Esophagus muscularis mucosa (tissue), 4 donors: ENCODE measurements around the gene RASA1. TPM values are rescaled to one million over a fixed set of nuclear protein-coding genes. Genes with fewer than 3 reads are reported as not detected.
A peak's percentile ranks its signal among the peaks of the same experiment; 100 is the strongest.
"Not testable (repeated sequence)": the region's sequence is repeated elsewhere in the genome, so short reads cannot be mapped to it uniquely, and the experiment has no call there.

Experiments used
- DNase-seq: peaks from one replicate; pipeline ENCODE4 v3.0.0-alpha.2; 2017; ENCODE audit errors: extremely low spot score
- H3K27ac ChIP-seq, 4 donors: fragments of 200-600 bp; sonication (generic); replicated peaks in 1 of 4; 1 replicate in 3 of 4; 2 replicates in 1 of 4; pipeline ENCODE4 v1.5.1; 2016 to 2019; ENCODE audit warnings: mild to moderate bottlenecking in 1 of 4
- H3K27me3 ChIP-seq, 4 donors: fragments of 200-600 bp; sonication (generic); one replicate each; pipeline versions ENCODE4 v1.5.1 to v1.6.0; 2016 to 2019
- H3K36me3 ChIP-seq, 4 donors: fragments of 200-600 bp; sonication (generic); one replicate each; pipeline ENCODE4 v1.5.1; 2016 to 2019
- H3K4me1 ChIP-seq, 4 donors: fragments of 200-600 bp; sonication (generic); one replicate each; pipeline ENCODE4 v1.5.1; 2016 to 2019
- H3K4me3 ChIP-seq, 4 donors: fragments of 200-600 bp; sonication (generic); 1 replicate in 2 of 4; 2 replicates in 2 of 4; pipeline ENCODE4 v1.5.1; 2016 to 2019; ENCODE audit warnings: mild to moderate bottlenecking in 4 of 4, moderate library complexity in 1 of 4
- H3K9me3 ChIP-seq, 4 donors: fragments of 200-600 bp; sonication (generic); 1 replicate in 3 of 4; 2 replicates in 1 of 4; pipeline ENCODE4 v1.5.1; 2016 to 2019
- EP300 ChIP-seq: sonication (generic); formaldehyde crosslinking; IDR thresholded peaks from one replicate; pipeline ENCODE4 v1.6.1; 2017; ENCODE audit warnings: antibody characterized with exemption
- POLR2A ChIP-seq: fragments of 450-650 bp; IDR thresholded peaks from one replicate; pipeline ENCODE4 v1.6.1; 2017; ENCODE audit warnings: antibody characterized with exemption, moderate library complexity, mild to moderate bottlenecking, low read depth
- POLR2AphosphoS5 ChIP-seq, 2 donors: sonication (generic); formaldehyde crosslinking; IDR thresholded peaks; one replicate each; pipeline ENCODE4 v1.6.1; 2017; ENCODE audit warnings: antibody characterized with exemption in 2 of 2
- WGBS: methylation state at CpG from one replicate; pipeline ENCODE4 v1.1.5; 2018; 5-methylcytosine and 5-hydroxymethylcytosine counted together
- intact Hi-C: fragments of 100-400 bp; cut with DNase I; formaldehyde crosslinking; loops from one replicate; pipeline ENCODE4 v1.15.1; 2023
- total RNA-seq, 4 donors: library from RNA; depleted of rRNA; stranded (reverse); fragments of >200 nt; gene quantifications; one replicate each; pipeline versions ENCODE4 v1.1.0 to v1.2.1, GENCODE V29; 2016
- TF ChIP-seq, protein P1 (sequence below), 3 experiments: fragments of 200-600 bp in 2 of 3; fragments of 450-650 bp in 1 of 3; sonication (generic) in 2 of 3; IDR thresholded peaks; one replicate each; pipeline ENCODE4 v1.5.1; 2017 to 2019; ENCODE audit warnings: antibody characterized with exemption in 3 of 3, mild to moderate bottlenecking in 2 of 3, moderate library complexity in 1 of 3

The RASA1 gene
- total RNA-seq, 4 donors from 2014 or later, result 23.4 to 27.3 (median 23.6) TPM

DNA sequence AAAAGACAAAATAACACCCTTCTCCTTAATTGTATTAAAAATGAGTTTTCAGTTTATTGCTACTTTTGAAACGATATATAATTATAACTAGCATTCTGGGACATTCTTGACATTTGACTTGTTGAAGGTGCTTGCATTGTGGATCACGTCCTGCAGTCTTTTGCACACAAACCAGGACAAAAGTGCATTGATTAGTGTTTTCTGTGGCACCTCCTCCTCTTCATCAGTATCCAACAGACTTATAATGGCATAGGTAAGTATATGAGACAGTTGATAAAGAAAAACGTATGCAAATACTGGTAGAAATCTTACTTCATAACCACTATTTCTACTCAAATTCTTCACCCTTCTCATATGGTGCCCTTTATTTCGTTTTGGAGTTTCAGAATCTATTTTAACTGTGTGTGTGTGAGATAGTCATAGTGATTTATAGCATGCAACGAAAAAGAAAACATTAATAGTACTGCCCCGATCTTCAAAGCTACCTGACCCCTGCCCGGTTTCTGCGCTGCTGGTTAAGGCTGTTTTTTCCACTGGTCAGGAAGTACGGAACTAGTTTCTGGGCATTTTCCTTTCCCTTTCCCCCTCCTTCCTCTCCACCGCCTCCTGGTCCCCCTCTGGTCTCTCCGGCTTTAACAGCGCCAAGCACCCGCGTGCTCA lies 639 bp upstream of the RASA1 start:
- DNase-seq, result no peak
- H3K36me3 ChIP-seq, result no peaks in the 10 kb centered on the region
- peak overlapping the region; percentile 85 to 98 (median 92) for H3K4me3 ChIP-seq
- intact Hi-C loops, result loop anchor here (5.0 kb wide), 1 partner anchor 145 kb away; the partner anchor contains the start of gene CCNH
- H3K9me3 ChIP-seq, result no peaks in the 10 kb centered on the region
- H3K4me1 ChIP-seq, result peaks cover 11 to 37% (median 29%) of the 10 kb centered on the region in 4 donors
- H3K27ac ChIP-seq, result peak overlapping the region; percentile 83 to 94 (median 92)
- 5% methylated on average over 14 of the region's 14 CpGs for WGBS
- H3K27me3 ChIP-seq, result no peaks in the 10 kb centered on the region
- TF ChIP-seq POLR2AphosphoS5 (IDR thresholded peaks at IDR 0.05), result no peak
- TF ChIP-seq, protein P1, sequence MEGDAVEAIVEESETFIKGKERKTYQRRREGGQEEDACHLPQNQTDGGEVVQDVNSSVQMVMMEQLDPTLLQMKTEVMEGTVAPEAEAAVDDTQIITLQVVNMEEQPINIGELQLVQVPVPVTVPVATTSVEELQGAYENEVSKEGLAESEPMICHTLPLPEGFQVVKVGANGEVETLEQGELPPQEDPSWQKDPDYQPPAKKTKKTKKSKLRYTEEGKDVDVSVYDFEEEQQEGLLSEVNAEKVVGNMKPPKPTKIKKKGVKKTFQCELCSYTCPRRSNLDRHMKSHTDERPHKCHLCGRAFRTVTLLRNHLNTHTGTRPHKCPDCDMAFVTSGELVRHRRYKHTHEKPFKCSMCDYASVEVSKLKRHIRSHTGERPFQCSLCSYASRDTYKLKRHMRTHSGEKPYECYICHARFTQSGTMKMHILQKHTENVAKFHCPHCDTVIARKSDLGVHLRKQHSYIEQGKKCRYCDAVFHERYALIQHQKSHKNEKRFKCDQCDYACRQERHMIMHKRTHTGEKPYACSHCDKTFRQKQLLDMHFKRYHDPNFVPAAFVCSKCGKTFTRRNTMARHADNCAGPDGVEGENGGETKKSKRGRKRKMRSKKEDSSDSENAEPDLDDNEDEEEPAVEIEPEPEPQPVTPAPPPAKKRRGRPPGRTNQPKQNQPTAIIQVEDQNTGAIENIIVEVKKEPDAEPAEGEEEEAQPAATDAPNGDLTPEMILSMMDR (IDR thresholded peaks at IDR 0.05), result no peak
- no peak for TF ChIP-seq EP300
- no peak for TF ChIP-seq POLR2A

DNA sequence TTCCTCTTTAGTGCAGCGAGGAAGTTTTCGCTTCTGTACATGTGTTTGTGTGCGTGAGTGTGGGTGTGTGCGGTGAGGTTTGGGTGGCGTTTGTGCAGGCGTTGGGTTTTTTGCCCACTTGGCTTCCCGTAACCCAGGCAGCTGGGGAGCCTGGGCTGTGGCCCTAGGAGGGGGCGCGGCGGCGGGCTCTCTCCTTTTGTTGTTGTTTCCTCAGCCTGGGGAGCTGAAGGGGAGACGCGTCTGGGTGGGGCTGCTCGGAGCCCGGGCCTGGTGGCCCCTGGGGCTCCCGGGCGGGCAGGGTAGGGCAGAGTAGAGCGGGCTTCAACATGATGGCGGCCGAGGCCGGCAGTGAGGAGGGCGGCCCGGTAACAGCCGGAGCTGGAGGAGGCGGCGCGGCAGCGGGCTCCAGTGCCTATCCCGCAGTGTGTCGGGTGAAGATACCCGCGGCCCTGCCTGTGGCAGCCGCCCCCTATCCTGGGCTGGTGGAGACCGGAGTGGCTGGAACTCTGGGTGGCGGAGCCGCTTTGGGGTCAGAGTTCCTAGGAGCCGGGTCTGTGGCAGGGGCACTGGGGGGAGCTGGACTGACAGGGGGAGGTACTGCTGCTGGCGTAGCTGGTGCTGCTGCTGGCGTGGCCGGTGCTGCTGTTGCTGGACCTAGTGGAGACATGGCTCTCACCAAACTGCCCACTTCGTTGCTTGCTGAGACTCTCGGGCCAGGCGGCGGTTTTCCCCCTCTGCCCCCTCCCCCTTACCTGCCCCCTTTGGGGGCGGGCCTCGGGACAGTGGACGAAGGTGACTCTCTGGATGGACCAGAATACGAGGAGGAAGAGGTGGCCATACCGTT lies 665 bp downstream of the RASA1 start:
- WGBS, result 0% methylated on average over 6 of the region's 49 CpGs
- TF ChIP-seq POLR2AphosphoS5 (IDR thresholded peaks at IDR 0.05) (no peak), EP300 (no peak), POLR2A (no peak)
- TF ChIP-seq, protein P1 (IDR thresholded peaks at IDR 0.05), result no peak
- peak; percentile 93 for DNase-seq
- Histone ChIP-seq H3K4me1 (peaks cover 11 to 45% (median 34%) of the 10 kb centered on the region in 4 donors), H3K27me3 (no peaks in the 10 kb centered on the region), H3K4me3 (peak overlapping the region; percentile 85 to 98 (median 92)), H3K27ac (peak overlapping the region; percentile 83 to 94 (median 92)), H3K9me3 (no peaks in the 10 kb centered on the region), H3K36me3 (no peaks in the 10 kb centered on the region)
- intact Hi-C loops, result loop anchor here (5.0 kb wide), 1 partner anchor 144 kb away; the partner anchor contains the start of gene CCNH

DNA sequence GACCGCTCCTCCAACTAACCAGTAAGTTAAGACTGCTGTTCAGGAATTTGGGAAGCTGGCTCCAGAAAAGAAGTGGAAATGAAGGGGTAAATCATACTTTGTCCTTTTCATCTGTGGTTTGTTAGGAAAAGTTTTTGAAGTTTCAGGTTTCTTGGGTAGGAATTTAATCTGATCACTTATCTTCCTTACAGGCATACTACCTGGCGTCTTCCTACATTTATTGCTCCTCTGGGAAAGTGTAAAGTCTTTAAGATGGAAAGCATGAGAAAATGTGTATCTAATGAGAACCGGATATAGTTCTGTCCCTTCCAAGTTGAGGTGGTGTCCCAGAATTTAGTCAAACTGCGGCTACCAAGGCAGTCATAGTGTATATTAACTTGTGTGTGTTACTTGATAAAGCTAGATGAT lies 1.3 kb downstream of the RASA1 start:
- peak overlapping the region; percentile 85 to 98 (median 92) for H3K4me3 ChIP-seq
- H3K27ac ChIP-seq, result peak overlapping the region; percentile 83 to 94 (median 92)
- TF ChIP-seq, protein P1 (IDR thresholded peaks at IDR 0.05), result no peak
- TF ChIP-seq POLR2AphosphoS5 (IDR thresholded peaks at IDR 0.05) (no peak), POLR2A (no peak), EP300 (no peak)
- H3K27me3 ChIP-seq, result no peaks in the 10 kb centered on the region
- no peak for DNase-seq
- intact Hi-C loops, result loop anchor here (5.0 kb wide), 1 partner anchor 143 kb away; the partner anchor contains the start of gene CCNH
- H3K4me1 ChIP-seq, result peaks cover 11 to 46% (median 38%) of the 10 kb centered on the region in 4 donors
- no peaks in the 10 kb centered on the region for H3K36me3 ChIP-seq
- 2% methylated on average over 4 of the region's 4 CpGs for WGBS
- H3K9me3 ChIP-seq, result no peaks in the 10 kb centered on the region

DNA sequence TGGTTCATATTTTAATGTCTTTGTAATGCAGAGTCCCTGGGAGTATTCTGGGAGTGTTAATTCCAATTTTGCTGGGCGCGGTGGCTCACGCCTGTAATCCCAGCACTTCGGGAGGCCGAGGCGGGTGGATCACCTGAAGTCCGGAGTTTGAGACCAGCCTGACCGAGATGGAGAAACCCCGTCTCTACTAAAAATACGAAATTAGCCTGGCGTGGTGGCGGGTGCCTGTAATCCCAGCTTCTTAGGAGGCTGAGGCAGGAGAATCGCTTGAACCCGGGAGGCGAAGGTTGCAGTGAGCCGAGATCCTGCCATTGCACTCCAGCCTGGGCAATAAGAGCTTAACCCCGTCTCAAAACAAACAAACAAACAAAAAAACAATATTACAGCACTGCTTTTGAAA lies 3.2 kb downstream of the RASA1 start:
- DNase-seq, H3K9me3 ChIP-seq, H3K36me3 ChIP-seq, H3K27ac ChIP-seq, H3K27me3 ChIP-seq, intact Hi-C loops, H3K4me3 ChIP-seq: not testable (repeated sequence)
- 98% methylated on average over 17 of the region's 17 CpGs for WGBS
- H3K4me1 ChIP-seq, result peaks cover 11 to 54% (median 41%) of the 10 kb centered on the region in 4 donors

DNA sequence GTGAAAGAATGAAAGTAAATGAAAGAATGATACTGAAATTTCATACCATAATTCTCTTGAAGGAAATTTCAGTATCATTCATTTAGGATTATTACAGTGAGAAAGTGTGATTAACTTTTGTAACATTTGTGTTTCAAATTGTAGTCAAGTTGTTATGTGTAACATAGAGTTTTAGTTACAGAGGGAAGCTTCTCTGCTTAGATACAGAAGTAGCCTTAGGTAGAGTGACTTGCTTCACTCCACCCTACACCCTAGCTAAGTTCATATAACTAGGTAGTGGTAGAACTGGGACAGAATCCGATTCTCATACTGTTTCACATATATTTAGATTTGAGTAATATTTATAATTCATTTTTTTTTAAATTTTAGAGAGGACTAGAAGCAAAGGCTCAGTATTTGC lies 9.0 kb downstream of the RASA1 start:
- Histone ChIP-seq H3K4me1 (peaks cover 5 to 39% (median 19%) of the 10 kb centered on the region in 4 donors), H3K27ac (no peak overlapping the region), H3K27me3 (no peaks in the 10 kb centered on the region), H3K36me3 (no peaks in the 10 kb centered on the region), H3K4me3 (no peak overlapping the region), H3K9me3 (no peaks in the 10 kb centered on the region)
- intact Hi-C loops, result no loop called here
- whole genome bisulfite sequencing, result 90% methylated on average over 1 of the region's 1 CpG
- DNase-seq, result no peak
- TF ChIP-seq EP300 (no peak), POLR2A (no peak), POLR2AphosphoS5 (IDR thresholded peaks at IDR 0.05) (no peak)
- TF ChIP-seq, protein P1 (IDR thresholded peaks at IDR 0.05), result no peak
